Measurements from ENCODE around the gene PTGFRN.

The PTGFRN gene

DNA sequence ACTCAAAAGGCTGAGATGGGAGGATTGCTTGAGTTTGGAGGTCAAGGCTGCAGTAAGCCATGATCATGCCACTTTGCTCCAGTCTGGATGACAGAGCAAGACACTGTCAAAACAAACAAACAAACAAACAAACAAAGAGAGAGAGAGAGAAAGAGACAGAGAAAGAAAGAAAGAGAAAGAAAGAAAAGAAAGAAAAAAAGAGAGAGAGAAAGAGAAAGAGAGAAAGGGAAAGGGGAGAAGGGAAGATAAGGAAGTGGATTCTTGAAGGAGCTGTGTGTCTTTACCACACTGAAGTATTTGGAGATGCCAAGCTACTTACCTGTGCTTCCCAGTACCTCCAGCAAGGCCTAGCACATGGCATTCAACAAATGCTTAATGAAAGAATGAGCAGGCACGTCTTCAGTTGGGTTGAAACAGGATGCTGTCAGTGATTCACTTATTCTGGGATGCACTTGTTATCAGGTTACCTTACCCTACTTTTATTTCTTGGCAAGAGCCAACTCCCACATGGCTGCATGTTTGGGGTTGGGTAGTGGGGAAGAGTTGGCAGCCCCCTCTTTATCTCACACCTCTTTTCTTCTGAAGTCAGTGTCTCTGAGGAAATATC lies 120.7 kb downstream of the PTGFRN start:
- DNase-seq (ENCODE audit: low read depth in 2 of 3, low spot score in 2 of 3), result no peak

DNA sequence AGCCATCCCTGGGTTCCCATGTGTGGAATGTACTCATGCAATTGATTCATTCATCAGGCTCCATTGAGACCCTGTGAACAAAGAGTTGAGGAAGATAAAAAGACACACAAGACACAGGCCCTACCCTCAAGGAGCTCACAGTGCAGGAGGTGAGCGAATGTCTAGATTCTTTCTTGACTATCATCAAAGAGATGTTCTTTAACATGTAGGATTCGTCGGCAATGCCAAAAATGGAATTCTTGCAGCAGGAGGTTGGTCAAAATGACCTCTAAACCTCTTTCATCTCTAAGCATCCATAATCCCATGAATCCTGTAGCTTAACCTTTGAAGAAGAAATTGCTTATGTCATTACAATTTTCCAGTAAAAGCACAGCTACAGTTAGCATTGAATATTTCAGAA lies 122.5 kb downstream of the PTGFRN start:
- no peak for DNase-seq (ENCODE audit: low read depth in 2 of 3, low spot score in 2 of 3)

DNA sequence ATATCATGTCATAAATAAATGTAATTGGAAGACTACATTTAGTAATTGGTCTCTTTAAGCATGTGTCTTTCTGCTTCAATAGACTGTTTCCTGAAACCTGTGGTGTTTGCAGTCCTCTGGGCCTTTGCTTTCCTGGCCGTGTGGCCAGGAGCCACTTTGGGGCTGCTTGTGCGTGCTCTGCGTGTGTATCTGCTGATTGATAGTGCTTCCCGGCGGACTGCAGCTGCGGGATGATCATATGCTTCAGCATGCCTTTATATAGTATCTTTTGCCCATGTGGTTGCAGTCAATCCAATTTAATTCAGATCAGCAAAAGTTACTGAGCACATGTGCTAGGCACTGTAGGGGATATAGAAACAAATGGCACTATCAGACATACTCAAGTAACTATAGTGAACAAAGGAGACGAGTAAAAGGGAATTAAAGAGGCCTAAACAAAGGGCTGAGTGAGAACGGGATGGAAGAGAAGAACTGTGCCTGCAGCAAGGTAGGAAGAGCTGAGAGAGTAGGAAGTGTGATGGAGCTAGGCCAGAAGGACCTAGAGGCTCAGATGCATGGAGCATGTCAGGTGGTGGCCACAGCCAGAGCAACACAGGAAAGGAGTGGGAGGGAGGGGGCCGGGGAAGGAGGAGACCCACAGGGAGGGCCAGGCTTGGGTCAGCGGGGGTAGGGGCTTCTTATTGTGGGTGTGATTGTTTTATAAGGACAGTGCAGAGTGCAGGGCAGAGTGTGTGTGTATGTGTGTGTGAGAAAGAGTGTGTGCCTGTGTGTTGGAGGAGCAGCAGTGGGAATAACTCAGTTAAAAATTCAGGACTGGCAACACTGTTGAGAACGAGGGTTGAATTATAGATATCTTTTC lies 123.2 kb downstream of the PTGFRN start:
- DNase-seq (ENCODE audit: low read depth in 2 of 3, low spot score in 2 of 3), result no peak

DNA sequence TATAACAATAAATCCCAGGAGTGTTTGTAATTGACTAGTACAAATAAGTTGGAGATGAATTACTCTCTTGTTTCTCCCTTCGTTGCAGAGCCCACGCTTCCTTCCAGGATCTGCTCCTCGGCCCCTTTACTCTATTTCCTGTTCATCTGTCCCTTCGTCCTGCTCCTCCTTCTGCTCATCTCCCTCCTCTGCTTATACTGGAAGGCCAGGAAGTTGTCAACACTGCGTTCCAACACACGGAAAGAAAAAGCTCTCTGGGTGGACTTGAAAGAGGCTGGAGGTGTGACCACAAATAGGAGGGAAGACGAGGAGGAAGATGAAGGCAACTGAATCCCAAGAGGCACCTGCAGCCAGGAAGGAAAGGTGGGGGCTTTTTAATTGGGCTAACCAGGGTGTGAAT lies 124.1 kb downstream of the PTGFRN start:
- DNase-seq (ENCODE audit: low read depth in 2 of 3, low spot score in 2 of 3), result no peak

DNA sequence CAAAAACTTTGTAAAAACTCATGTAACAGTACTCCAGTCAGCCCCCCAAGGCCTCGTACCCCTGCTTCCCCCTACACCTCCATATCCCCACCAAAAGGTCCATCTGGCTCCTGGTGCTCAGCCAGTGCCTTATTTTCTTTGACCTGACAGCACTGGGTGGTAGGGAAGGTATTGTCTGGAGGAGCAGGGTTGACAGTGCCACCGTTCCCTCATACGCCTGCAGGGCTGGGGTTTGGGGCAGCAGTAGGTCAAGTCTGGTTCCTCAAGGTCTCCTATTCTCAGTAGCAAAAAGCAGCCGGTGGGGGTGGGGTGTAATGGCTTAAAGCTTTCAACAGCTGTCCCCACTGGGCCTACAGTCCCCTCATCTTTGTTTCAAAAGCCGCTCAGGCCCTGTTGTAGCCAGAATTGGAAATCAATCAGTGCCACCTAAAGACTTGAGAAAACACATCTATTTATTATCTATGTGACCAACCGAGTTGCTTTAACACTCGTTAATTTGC lies 125.1 kb downstream of the PTGFRN start:
- DNase-seq (ENCODE audit: low read depth in 2 of 3, low spot score in 2 of 3), result no peak

DNA sequence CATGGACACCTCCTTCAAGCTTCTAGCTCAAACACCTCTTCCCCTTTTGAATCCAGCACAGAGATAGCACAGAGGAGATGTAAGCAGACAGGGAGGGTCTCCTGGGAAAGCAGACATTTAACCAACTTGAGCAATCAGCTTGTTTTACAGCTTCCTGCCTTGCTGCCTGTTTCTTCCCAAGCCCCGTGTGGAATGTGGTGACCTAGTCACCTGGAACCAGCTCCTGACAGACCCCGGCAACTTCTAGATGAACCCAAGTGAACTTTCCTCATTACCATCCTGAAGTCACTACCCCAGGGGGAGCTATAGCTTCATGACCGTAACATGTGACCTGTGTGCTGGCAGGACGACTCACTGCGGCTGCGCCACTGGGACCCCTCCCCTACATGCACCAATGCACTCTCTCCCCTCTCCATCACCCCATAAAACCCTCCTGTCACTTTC lies 126.3 kb downstream of the PTGFRN start:
- no peak for DNase-seq (ENCODE audit: low read depth in 2 of 3, low spot score in 2 of 3)

DNA sequence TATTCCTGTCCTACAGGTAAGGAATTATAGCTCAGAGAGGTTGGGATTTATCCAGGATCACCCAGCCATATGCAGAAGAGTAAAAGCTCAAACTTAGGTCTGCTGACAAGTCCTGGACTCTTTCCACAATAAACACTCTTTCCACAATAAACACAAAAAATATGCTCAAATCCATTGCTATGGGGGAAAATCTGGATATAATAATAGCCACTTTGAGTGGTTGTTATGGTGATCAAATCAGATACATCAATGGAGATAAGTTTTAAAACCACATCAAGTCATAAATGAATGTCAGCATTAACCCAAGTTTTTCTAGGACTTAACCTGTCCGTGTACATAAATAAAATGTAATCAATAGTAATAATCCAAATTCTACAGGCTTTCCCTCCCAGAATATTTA lies 128.1 kb downstream of the PTGFRN start:
- no peak for DNase-seq (ENCODE audit: low read depth in 2 of 3, low spot score in 2 of 3)

DNA sequence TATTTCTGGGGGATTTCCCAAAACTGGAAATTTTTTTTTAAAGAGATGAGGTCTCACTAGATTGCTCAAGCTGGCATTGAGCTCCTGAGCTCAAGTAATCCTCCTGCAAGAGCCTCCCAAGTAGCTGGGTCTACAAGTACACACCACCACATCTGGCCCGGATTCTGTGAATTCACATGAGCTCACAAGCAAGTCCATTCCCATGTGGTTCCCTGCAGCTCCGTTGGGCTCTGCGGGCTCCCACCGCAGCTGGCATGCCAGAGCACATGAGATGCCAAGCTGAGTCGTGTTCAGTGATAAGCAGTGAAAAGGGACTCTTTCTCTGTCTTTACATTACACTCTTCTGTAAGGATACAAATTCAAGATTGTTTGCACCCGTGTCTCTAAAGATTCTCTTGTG lies 128.5 kb downstream of the PTGFRN start:
- no peak for DNase-seq (ENCODE audit: low read depth in 2 of 3, low spot score in 2 of 3)
